T47D (cell line): Measurements from ENCODE around the gene NSD1.

Source experiments
- DNase-seq, 2 experiments: peaks; one replicate each; pipeline versions ENCODE4 v3.0.0 to v3.0.0-alpha.2; 2011 to 2012; ENCODE audit warnings: low read depth in 1 of 2, low spot score in 1 of 2
- JUND ChIP-seq: IDR thresholded peaks from 2 replicates; pipeline ENCODE4 v1.6.1; 2012; ENCODE audit warnings: low read depth
- in situ Hi-C: cut with HindIII; loops from 2 replicates; pipeline ENCODE4 v1.10.0; 2016; ENCODE audit warnings: low sequenced_read_pairs, low pct_unique_long_range_greater_than_20kb

Gene NSD1

GRCh38 chr5:177220576-177220975, 87.0 kb downstream of the NSD1 start:
- DNase-seq, result no peak
- TF ChIP-seq JUND, result no peak
- in situ Hi-C loops, result no loop called here

- TF ChIP-seq JUND, result no peak
- no peak for DNase-seq
- in situ Hi-C loops, result no loop called here
Measured at GRCh38 chr5:177222269-177222668, 88.7 kb downstream of the NSD1 start.

- no peak for DNase-seq
- in situ Hi-C loops, result no loop called here
- TF ChIP-seq JUND, result no peak
Measured at GRCh38 chr5:177225798-177226197, 92.2 kb downstream of the NSD1 start.

GRCh38 chr5:177226860-177227259, 93.3 kb downstream of the NSD1 start:
- in situ Hi-C loops, result no loop called here
- TF ChIP-seq JUND, result no peak
- DNase-seq, result no peak

GRCh38 chr5:177228751-177229150, 95.2 kb downstream of the NSD1 start:
- no peak for TF ChIP-seq JUND
- DNase-seq, result no peak
- in situ Hi-C loops, result no loop called here

GRCh38 chr5:177230660-177231059, 97.1 kb downstream of the NSD1 start:
- in situ Hi-C loops, result no loop called here
- no peak for TF ChIP-seq JUND
- no peak for DNase-seq

- in situ Hi-C loops, result no loop called here
- TF ChIP-seq JUND, result no peak
- no peak for DNase-seq
Measured at GRCh38 chr5:177231479-177232250, 98.1 kb downstream of the NSD1 start.

GRCh38 chr5:177232358-177232757, 98.8 kb downstream of the NSD1 start:
- in situ Hi-C loops, result no loop called here
- no peak for DNase-seq
- no peak for TF ChIP-seq JUND

GRCh38 chr5:177232761-177233160, 99.2 kb downstream of the NSD1 start:
- DNase-seq, result no peak
- in situ Hi-C loops, result no loop called here
- TF ChIP-seq JUND, result no peak

- DNase-seq, result no peak
- no peak for TF ChIP-seq JUND
Measured at GRCh38 chr5:177233206-177233605, 99.6 kb downstream of the NSD1 start.

GRCh38 chr5:177233802-177234201, 100.2 kb downstream of the NSD1 start:
- DNase-seq, result no peak
- no peak for TF ChIP-seq JUND
- in situ Hi-C loops, result no loop called here

More at GRCh38 chr5:177233206-177233605, 99.6 kb downstream of the NSD1 start:
- in situ Hi-C loops, result no loop called here

GRCh38 chr5:177234841-177235240, 101.3 kb downstream of the NSD1 start:
- no peak for DNase-seq
- in situ Hi-C loops, result no loop called here
- no peak for TF ChIP-seq JUND

GRCh38 chr5:177241768-177242167, 108.2 kb downstream of the NSD1 start:
- in situ Hi-C loops, result no loop called here
- DNase-seq, result no peak
- TF ChIP-seq JUND, result no peak

- TF ChIP-seq JUND, result no peak
- no peak for DNase-seq
- in situ Hi-C loops, result no loop called here
Measured at GRCh38 chr5:177242304-177242703, 108.7 kb downstream of the NSD1 start.
